ENCODE data around the gene ZFP36. TPM values are rescaled to one million over a fixed set of nuclear protein-coding genes. Genes with fewer than 3 reads are reported as not detected.

ZFP36 gene
- total RNA-seq, 4 donors from 2014 or later: 426 to 850 (median 540) TPM

- Histone ChIP-seq H3K36me3 (peaks cover 99% of the 10 kb centered on the region), H3K9me3 (no peaks in the 10 kb centered on the region), H3K27ac (no peak overlapping the region), H3K27me3 (no peaks in the 10 kb centered on the region), H3K4me1 (no peaks in the 10 kb centered on the region), H3K4me3 (no peak overlapping the region)
- no peak for TF ChIP-seq POLR2A (IDR thresholded peaks at IDR 0.05)
- no peak for TF ChIP-seq POLR2AphosphoS5 (IDR thresholded peaks at IDR 0.05)
- no peak for TF ChIP-seq EP300 (IDR thresholded peaks at IDR 0.05)
- no peak for TF ChIP-seq CTCF (IDR thresholded peaks at IDR 0.05)
- no peak for DNase-seq (ENCODE audit: low spot score in 2 of 2)
- WGBS: 86% methylated on average over 12 of the region's 17 CpGs
These were observed 25.8 kb upstream of the ZFP36 start for GRCh38 chr19:39380521-39381502.

DNA sequence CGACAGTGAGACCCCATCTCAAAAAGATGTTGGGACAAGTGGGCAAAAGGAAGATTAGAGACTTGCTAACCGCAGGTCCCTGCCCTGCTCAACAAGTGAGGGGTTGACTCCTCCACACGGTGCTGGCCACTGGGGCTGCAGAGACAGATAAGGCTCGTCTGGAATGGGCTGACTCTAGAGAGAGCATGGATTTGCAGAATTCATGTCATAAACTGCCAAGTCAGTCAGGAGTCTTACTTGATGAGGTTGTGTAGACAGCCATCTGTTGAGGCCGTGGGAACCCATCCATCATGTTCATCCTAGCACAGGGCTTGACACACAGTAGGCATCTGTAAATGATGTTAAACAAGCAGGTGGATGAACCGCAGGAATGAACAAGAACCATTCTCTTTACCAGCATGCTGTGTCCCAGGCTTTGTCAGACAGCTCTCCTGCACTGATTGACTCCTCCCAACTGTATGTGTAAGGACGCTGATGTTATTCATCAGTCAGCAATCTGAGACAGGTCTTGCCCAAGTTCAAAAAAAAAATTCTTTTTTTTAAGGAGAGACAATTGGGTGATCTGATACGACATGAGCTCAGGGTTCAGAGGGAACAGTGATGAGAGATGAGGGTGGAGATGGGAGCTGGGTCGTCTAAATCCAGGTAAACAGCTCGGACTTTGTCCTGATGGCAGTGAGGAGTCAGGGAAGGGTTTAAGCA is 24.6 kb upstream of the ZFP36 start:
- TF ChIP-seq POLR2AphosphoS5 (IDR thresholded peaks at IDR 0.05) (no peak), EP300 (IDR thresholded peaks at IDR 0.05) (no peak), CTCF (IDR thresholded peaks at IDR 0.05) (no peak)
- H3K4me3 ChIP-seq: no peak overlapping the region
- H3K4me1 ChIP-seq: no peaks in the 10 kb centered on the region
- no peak overlapping the region for H3K27ac ChIP-seq
- H3K27me3 ChIP-seq: no peaks in the 10 kb centered on the region
- 84% methylated on average over 10 of the region's 10 CpGs for WGBS
- no peaks in the 10 kb centered on the region for H3K9me3 ChIP-seq
- DNase-seq (ENCODE audit: low spot score in 2 of 2): no peak
- peaks cover 99% of the 10 kb centered on the region for H3K36me3 ChIP-seq

DNA sequence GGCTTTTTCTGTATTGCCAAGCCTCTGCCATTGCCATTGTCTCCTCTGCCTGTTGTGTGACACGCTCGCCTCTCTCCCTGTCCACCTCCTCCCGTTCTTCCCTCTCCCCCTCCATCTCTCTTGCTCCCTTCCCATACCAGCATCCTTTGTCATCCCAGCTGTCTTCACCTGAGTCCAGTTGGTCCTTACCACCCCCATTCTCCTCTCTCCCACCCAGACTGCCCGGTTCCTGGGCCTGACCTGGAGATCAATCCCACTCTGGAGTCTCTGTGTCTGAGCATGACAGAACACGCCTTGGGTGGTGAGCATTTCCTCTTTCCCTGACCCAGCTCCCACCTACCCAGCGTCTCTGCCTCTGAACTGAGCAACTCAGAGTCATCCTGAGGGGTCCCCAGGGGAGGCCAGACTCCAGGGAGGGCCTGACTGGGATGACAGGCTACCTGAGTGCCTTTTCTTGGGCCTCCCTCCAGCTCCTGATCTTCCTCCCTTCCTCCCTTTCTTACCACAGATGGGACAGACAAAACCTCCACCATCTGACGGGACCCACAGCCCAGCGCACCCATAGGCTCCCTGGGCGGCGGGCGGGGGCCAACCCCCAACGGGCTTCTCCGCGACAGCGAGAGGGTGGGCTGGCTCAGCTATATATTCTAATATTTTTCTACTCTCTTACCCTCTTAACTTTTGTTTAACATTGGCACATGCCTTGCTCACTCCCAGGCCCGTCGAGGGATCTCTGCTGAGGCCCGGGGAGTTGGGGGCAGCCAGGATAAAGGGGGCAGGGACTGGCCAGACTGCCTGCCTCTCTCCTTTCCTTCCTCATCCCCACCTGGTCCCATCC is 23.4 kb upstream of the ZFP36 start:
- WGBS: 87% methylated on average over 18 of the region's 18 CpGs
- Histone ChIP-seq H3K27me3 (no peaks in the 10 kb centered on the region), H3K9me3 (no peaks in the 10 kb centered on the region), H3K4me1 (no peaks in the 10 kb centered on the region), H3K4me3 (no peak overlapping the region), H3K27ac (no peak overlapping the region), H3K36me3 (peaks cover 99% of the 10 kb centered on the region)
- no peak for DNase-seq (ENCODE audit: low spot score in 2 of 2)
- TF ChIP-seq EP300 (IDR thresholded peaks at IDR 0.05) (no peak), POLR2AphosphoS5 (IDR thresholded peaks at IDR 0.05) (no peak), CTCF (IDR thresholded peaks at IDR 0.05) (no peak), POLR2A (IDR thresholded peaks at IDR 0.05) (no peak)

DNA sequence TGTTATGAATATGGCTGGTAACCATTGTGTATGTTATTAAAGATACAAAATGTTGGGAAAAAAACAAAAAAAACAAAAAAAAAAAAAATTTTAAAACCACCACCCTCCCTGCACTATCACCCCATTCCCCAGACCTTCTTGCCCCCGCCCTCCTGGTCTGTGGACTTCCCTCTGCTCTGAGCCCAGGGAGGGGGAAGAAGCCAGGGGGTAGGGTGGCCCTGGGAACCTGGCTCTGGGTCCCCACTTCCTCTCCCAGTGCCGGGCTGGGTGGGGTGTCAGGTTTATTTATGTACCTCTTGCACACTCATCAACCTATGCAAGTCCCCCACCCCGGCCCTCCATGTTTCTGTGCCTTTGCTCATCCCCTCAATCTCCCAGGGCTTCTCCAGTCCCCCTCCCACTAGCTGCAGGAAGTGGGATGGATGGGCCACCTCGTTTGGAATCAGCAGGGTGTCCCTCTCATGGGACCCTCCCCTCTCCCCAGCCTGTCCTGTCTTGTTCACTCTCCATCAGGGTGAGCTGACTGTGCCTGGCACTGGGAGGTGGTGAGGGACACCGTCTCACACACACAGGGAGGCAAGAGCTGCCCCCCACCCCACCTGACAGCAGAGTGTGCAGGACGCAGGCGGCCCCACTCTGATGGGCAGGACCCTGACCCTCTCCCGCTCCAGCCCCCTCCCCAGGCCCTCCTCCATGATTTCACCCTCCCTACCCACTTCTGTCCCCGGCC is 21.6 kb upstream of the ZFP36 start:
- 72% methylated on average over 9 of the region's 9 CpGs for WGBS
- H3K27me3 ChIP-seq: no peaks in the 10 kb centered on the region
- no peak for DNase-seq (ENCODE audit: low spot score in 2 of 2)
- H3K36me3 ChIP-seq: peaks cover 95% of the 10 kb centered on the region
- peaks cover 9% of the 10 kb centered on the region for H3K4me1 ChIP-seq
- no peak overlapping the region for H3K27ac ChIP-seq
- TF ChIP-seq CTCF (IDR thresholded peaks at IDR 0.05) (no peak), POLR2AphosphoS5 (IDR thresholded peaks at IDR 0.05) (no peak), POLR2A (IDR thresholded peaks at IDR 0.05) (no peak), EP300 (IDR thresholded peaks at IDR 0.05) (no peak)
- H3K4me3 ChIP-seq: no peak overlapping the region
- no peaks in the 10 kb centered on the region for H3K9me3 ChIP-seq

Measured in suprapubic skin (tissue), 4 donors.